Common myeloid progenitor, CD34-positive (primary cell): ENCODE data around the gene GALK2.

ENCODE experiments used
- CTCF ChIA-PET: fragments of 350-600 bp; sonication (Branson Sonifier 250); formaldehyde crosslinking; loops from one replicate; lab custom pipeline; 2021; ENCODE audit warnings: antibody characterized with exemption; lab: Charles Lee
- POLR2A ChIA-PET: fragments of 350-600 bp; sonication (Branson Sonifier 250); formaldehyde crosslinking; loops from one replicate; lab custom pipeline; 2021; ENCODE audit warnings: antibody characterized with exemption; lab: Charles Lee
- DNase-seq, 3 donors: peaks; one replicate each; pipeline versions ENCODE4 v3.0.0 to v3.0.0-alpha.2; 2013
- H3K27ac ChIP-seq, 2 experiments: 1 replicate in 1 of 2; 2 replicates in 1 of 2; pipeline ENCODE4 v1.7.0; 2013; ENCODE audit warnings: inconsistent platforms in 2 of 2, low read length in 2 of 2, mild to moderate bottlenecking in 2 of 2, low read depth in 1 of 2, moderate library complexity in 1 of 2; ENCODE audit not compliant: severe bottlenecking in 2 of 2, insufficient read depth in 1 of 2, poor library complexity in 1 of 2
- H3K27me3 ChIP-seq, 5 experiments: replicated peaks in 2 of 5; 1 replicate in 3 of 5; 2 replicates in 2 of 5; pipeline versions ENCODE4 v1.6.1 to v1.7.0; 2013; ENCODE audit warnings: low read length in 4 of 5, mild to moderate bottlenecking in 2 of 5, moderate library complexity in 2 of 5, inconsistent platforms in 1 of 5; ENCODE audit not compliant: insufficient read depth in 5 of 5, control insufficient read depth in 4 of 5
- H3K36me3 ChIP-seq, 4 experiments: 1 replicate in 2 of 4; 2 replicates in 2 of 4; pipeline versions ENCODE4 v1.6.1 to v1.7.0; 2013; ENCODE audit warnings: low read length in 3 of 4, control low read depth in 1 of 4, mild to moderate bottlenecking in 1 of 4; ENCODE audit not compliant: control insufficient read depth in 4 of 4, insufficient read depth in 4 of 4
- H3K4me1 ChIP-seq, 4 experiments: 1 replicate in 3 of 4; 2 replicates in 1 of 4; pipeline versions ENCODE4 v1.6.1 to v1.7.1; 2013; ENCODE audit warnings: low read length in 3 of 4, mild to moderate bottlenecking in 3 of 4, control low read depth in 1 of 4, inconsistent platforms in 1 of 4, moderate library complexity in 1 of 4; ENCODE audit not compliant: control insufficient read depth in 4 of 4, insufficient read depth in 4 of 4; ENCODE audit errors: control extremely low read depth in 1 of 4
- H3K4me3 ChIP-seq, 7 experiments: 1 replicate in 4 of 7; 2 replicates in 3 of 7; pipeline versions ENCODE4 v1.5.1 to v1.7.0; 2013; ENCODE audit warnings: mild to moderate bottlenecking in 7 of 7, low read length in 6 of 7, moderate library complexity in 6 of 7, inconsistent platforms in 2 of 7, low read depth in 2 of 7, control low read depth in 1 of 7; ENCODE audit not compliant: insufficient read depth in 4 of 7, control insufficient read depth in 1 of 7; ENCODE audit errors: extremely low read depth in 1 of 7
- H3K9me3 ChIP-seq, 5 experiments: 1 replicate in 4 of 5; 2 replicates in 1 of 5; pipeline versions ENCODE4 v1.6.1 to v1.7.1; 2013; ENCODE audit warnings: low read length in 4 of 5, mild to moderate bottlenecking in 2 of 5, inconsistent platforms in 1 of 5, low read depth in 1 of 5, moderate library complexity in 1 of 5; ENCODE audit not compliant: control insufficient read depth in 4 of 5, insufficient read depth in 2 of 5; ENCODE audit errors: control extremely low read depth in 1 of 5
- WGBS: methylation state at CpG from one replicate; pipeline ENCODE4 v1.1.5; 2013; ENCODE audit not compliant: insufficient coverage; 5-methylcytosine and 5-hydroxymethylcytosine counted together

Gene GALK2

GRCh38 chr15:49372366-49372765 lies 202.3 kb downstream of the GALK2 start:
- 100% methylated on average over 1 of the region's 1 CpG for WGBS
- DNase-seq = no peak
- no peak overlapping the region for H3K27ac ChIP-seq
- no peaks in the 10 kb centered on the region for H3K4me1 ChIP-seq
- H3K9me3 ChIP-seq = no peaks in the 10 kb centered on the region
- no peaks in the 10 kb centered on the region for H3K36me3 ChIP-seq
- ChIA-PET POLR2A (no interaction called here), CTCF (interaction anchor here (0.6 to 1.0 kb wide), 2 partner anchors 459 to 768 kb away, joined by 3 read pairs; no protein-coding TSS in a partner anchor)
- no peak overlapping the region for H3K4me3 ChIP-seq
- H3K27me3 ChIP-seq = no peaks in the 10 kb centered on the region

GRCh38 chr15:49379996-49380395 lies 209.9 kb downstream of the GALK2 start:
- ChIA-PET POLR2A (no interaction called here), CTCF (no interaction called here)

GRCh38 chr15:49380912-49381311 lies 210.9 kb downstream of the GALK2 start:
- 95% methylated on average over 3 of the region's 5 CpGs for WGBS
- H3K36me3 ChIP-seq = no peaks in the 10 kb centered on the region
- no peaks in the 10 kb centered on the region for H3K9me3 ChIP-seq
- ChIA-PET POLR2A (no interaction called here), CTCF (no interaction called here)
- no peaks in the 10 kb centered on the region for H3K27me3 ChIP-seq
- peaks cover 0 to 14% (median 6%) of the 10 kb centered on the region in 4 experiments for H3K4me1 ChIP-seq
- H3K27ac ChIP-seq = no peak overlapping the region
- no peak overlapping the region for H3K4me3 ChIP-seq
- no peak for DNase-seq

More at GRCh38 chr15:49379996-49380395, 209.9 kb downstream of the GALK2 start:
- WGBS = 82% methylated on average over 3 of the region's 4 CpGs
- Histone ChIP-seq H3K36me3 (no peaks in the 10 kb centered on the region), H3K4me1 (peaks cover 0 to 14% (median 6%) of the 10 kb centered on the region in 4 experiments), H3K4me3 (no peak overlapping the region), H3K27me3 (no peaks in the 10 kb centered on the region), H3K27ac (no peak overlapping the region), H3K9me3 (no peaks in the 10 kb centered on the region)
- peak in 2 of 3 donors; percentile 33 to 53 for DNase-seq
